PC-9 (cell line): ENCODE measurements around the gene ADSS1. TPM values are rescaled to one million over a fixed set of nuclear protein-coding genes. Genes with fewer than 3 reads are reported as not detected.

ENCODE experiments used
- BruUV-seq: library from RNA; stranded (reverse); fragments of 400-500 nt; replicated peaks from 2 replicates; lab custom pipeline; 2021; lab: Mats Ljungman, UMichigan
- CTCF ChIA-PET: fragments of 300-600 bp; sonication (Branson Sonifier 250); formaldehyde crosslinking; loops from one replicate; lab custom pipeline; 2022; ENCODE audit warnings: antibody characterized with exemption; lab: Charles Lee
- POLR2A ChIA-PET: fragments of 300-600 bp; sonication (Branson Sonifier 250); formaldehyde crosslinking; loops from one replicate; lab custom pipeline; 2022; ENCODE audit warnings: antibody characterized with exemption; ENCODE audit not compliant: unreplicated experiment; lab: Charles Lee
- DNase-seq, 2 experiments: peaks; one replicate each; pipeline versions ENCODE4 v3.0.0 to v3.0.0-alpha.2; 2015 to 2022; ENCODE audit warnings: mixed read lengths in 1 of 2
- H2AFZ ChIP-seq: fragments of 200-600 bp; sonication (generic); 2 replicates; pipeline ENCODE4 v1.8.1; 2017; ENCODE audit warnings: antibody characterized with exemption
- H3F3A ChIP-seq: fragments of 200-600 bp; sonication (generic); 2 replicates; pipeline ENCODE4 v1.8.1; 2017; ENCODE audit warnings: antibody characterized with exemption, mild to moderate bottlenecking, low read depth; ENCODE audit not compliant: insufficient read depth
- H3K27ac ChIP-seq: fragments of 200-600 bp; sonication (generic); 2 replicates; pipeline ENCODE4 v1.6.1; 2016; ENCODE audit warnings: mixed run types
- H3K27me3 ChIP-seq: fragments of 200-600 bp; sonication (generic); 2 replicates; pipeline ENCODE4 v1.6.1; 2016; ENCODE audit warnings: low read depth, mixed run types; ENCODE audit not compliant: insufficient read depth
- H3K36me3 ChIP-seq: fragments of 200-600 bp; sonication (generic); 2 replicates; pipeline ENCODE4 v1.6.1; 2016; ENCODE audit warnings: low read depth, mixed run types
- H3K4me1 ChIP-seq: fragments of 200-600 bp; sonication (generic); replicated peaks from 2 replicates; pipeline ENCODE4 v1.6.1; 2016; ENCODE audit warnings: mixed run types; ENCODE audit not compliant: insufficient read depth
- H3K4me2 ChIP-seq: fragments of 200-600 bp; sonication (generic); 2 replicates; pipeline ENCODE4 v1.6.1; 2017; ENCODE audit warnings: mixed run types
- H3K4me3 ChIP-seq: fragments of 200-600 bp; sonication (generic); 2 replicates; pipeline ENCODE4 v1.6.1; 2016; ENCODE audit warnings: mixed run types
- H3K79me2 ChIP-seq: fragments of 200-600 bp; sonication (generic); 2 replicates; pipeline ENCODE4 v1.6.1; 2017; ENCODE audit warnings: low read depth, mixed run types
- H3K9me2 ChIP-seq: fragments of 200-600 bp; sonication (generic); 2 replicates; pipeline ENCODE4 v1.8.1; 2017; ENCODE audit warnings: mild to moderate bottlenecking; ENCODE audit not compliant: insufficient read depth
- H3K9me3 ChIP-seq: fragments of 200-600 bp; sonication (generic); 2 replicates; pipeline ENCODE4 v1.8.1; 2016; ENCODE audit warnings: low read depth; ENCODE audit not compliant: insufficient read depth
- H4K20me1 ChIP-seq: fragments of 200-600 bp; sonication (generic); 2 replicates; pipeline ENCODE4 v1.8.1; 2017; ENCODE audit not compliant: insufficient read depth
- EZH2 ChIP-seq: fragments of 200-600 bp; sonication (generic); IDR thresholded peaks from 2 replicates; pipeline ENCODE4 v1.8.0; 2017; ENCODE audit warnings: antibody characterized with exemption, low read depth
- intact Hi-C: fragments of 100-400 bp; cut with micrococcal nuclease; formaldehyde crosslinking; loops from one replicate; pipeline ENCODE4 v1.10.0; 2022; ENCODE audit not compliant: unreplicated experiment
- total RNA-seq: library from RNA; stranded (reverse); gene quantifications from 2 replicates; pipeline ENCODE4 v1.2.3, GENCODE V29; 2021
- TF ChIP-seq, protein P1 (sequence below): fragments of 200-600 bp; sonication (generic); conservative IDR thresholded peaks from 2 replicates; pipeline ENCODE4 v1.6.1; 2017; ENCODE audit warnings: mixed run types, antibody characterized with exemption, mild to moderate bottlenecking, moderate library complexity

Gene ADSS1
- total RNA-seq, 1 experiment from 2014 or later = 5.8 TPM

DNA sequence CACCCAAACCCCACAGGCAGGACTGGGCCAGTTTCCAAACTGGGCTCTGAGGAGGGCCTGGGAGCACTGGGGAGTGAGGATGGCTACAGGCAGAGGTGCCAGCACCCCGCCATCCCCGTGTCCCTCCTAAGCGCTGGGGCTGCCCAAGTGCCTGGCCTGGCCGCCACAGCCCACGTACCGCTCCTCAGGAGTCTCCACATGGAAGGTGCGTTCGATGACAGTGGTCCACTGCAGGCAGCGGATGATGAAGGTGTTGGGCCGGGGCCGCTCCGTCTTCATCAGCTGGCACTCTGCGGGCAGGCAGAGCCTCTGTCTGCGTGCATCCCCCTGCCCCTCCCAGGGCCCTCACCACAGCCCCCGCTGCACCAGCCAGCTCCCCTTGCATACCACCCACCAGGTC lies 52.5 kb downstream of the ADSS1 start:
- H3K4me1 ChIP-seq = no peaks in the 10 kb centered on the region
- no peak overlapping the region for H3K4me2 ChIP-seq
- H4K20me1 ChIP-seq = peaks cover 7% of the 10 kb centered on the region
- H3K36me3 ChIP-seq = no peaks in the 10 kb centered on the region
- no peak overlapping the region for H3K27ac ChIP-seq
- DNase-seq = no peak
- no TSS peak for BruUV-seq
- no peak overlapping the region for H2AFZ ChIP-seq
- no peak for TF ChIP-seq EZH2
- TF ChIP-seq, protein P1, sequence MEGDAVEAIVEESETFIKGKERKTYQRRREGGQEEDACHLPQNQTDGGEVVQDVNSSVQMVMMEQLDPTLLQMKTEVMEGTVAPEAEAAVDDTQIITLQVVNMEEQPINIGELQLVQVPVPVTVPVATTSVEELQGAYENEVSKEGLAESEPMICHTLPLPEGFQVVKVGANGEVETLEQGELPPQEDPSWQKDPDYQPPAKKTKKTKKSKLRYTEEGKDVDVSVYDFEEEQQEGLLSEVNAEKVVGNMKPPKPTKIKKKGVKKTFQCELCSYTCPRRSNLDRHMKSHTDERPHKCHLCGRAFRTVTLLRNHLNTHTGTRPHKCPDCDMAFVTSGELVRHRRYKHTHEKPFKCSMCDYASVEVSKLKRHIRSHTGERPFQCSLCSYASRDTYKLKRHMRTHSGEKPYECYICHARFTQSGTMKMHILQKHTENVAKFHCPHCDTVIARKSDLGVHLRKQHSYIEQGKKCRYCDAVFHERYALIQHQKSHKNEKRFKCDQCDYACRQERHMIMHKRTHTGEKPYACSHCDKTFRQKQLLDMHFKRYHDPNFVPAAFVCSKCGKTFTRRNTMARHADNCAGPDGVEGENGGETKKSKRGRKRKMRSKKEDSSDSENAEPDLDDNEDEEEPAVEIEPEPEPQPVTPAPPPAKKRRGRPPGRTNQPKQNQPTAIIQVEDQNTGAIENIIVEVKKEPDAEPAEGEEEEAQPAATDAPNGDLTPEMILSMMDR = no peak
- H3K9me3 ChIP-seq = no peaks in the 10 kb centered on the region
- POLR2A ChIA-PET = no interaction called here
- no peak overlapping the region for H3K4me3 ChIP-seq
- CTCF ChIA-PET = no interaction called here
- H3F3A ChIP-seq = peaks cover 3% of the 10 kb centered on the region; the same call in 1 of the 2 replicates
- H3K27me3 ChIP-seq = no peaks in the 10 kb centered on the region
- H3K9me2 ChIP-seq = no peaks in the 10 kb centered on the region
- H3K79me2 ChIP-seq = no peaks in the 10 kb centered on the region
- intact Hi-C loops = no loop called here

GRCh38 chr14:104776961-104777807 lies 53.2 kb downstream of the ADSS1 start:
- Histone ChIP-seq H3K27me3 (no peaks in the 10 kb centered on the region), H3K79me2 (no peaks in the 10 kb centered on the region), H4K20me1 (peaks cover 8% of the 10 kb centered on the region), H2AFZ (no peak overlapping the region), H3K9me3 (no peaks in the 10 kb centered on the region), H3F3A (peaks cover 3% of the 10 kb centered on the region; the same call in 1 of the 2 replicates), H3K27ac (no peak overlapping the region), H3K4me1 (no peaks in the 10 kb centered on the region), H3K9me2 (no peaks in the 10 kb centered on the region), H3K4me2 (no peak overlapping the region), H3K4me3 (no peak overlapping the region), H3K36me3 (no peaks in the 10 kb centered on the region)
- POLR2A ChIA-PET = no interaction called here
- no TSS peak for BruUV-seq
- intact Hi-C loops = no loop called here
- no peak for DNase-seq
- CTCF ChIA-PET = interaction anchor here (0.6 kb wide), 1 partner anchor 24 kb away, joined by 3 read pairs; the partner anchor contains the start of gene ZBTB42
- TF ChIP-seq, protein P1 = no peak
- no peak for TF ChIP-seq EZH2

- ChIA-PET CTCF (interaction anchor here (0.6 kb wide), 1 partner anchor 23 kb away, joined by 3 read pairs; the partner anchor contains the start of gene ZBTB42), POLR2A (no interaction called here)
- Histone ChIP-seq H3K4me1 (no peaks in the 10 kb centered on the region), H3K36me3 (no peaks in the 10 kb centered on the region), H4K20me1 (peaks cover 8% of the 10 kb centered on the region), H3K27me3 (no peaks in the 10 kb centered on the region), H3K9me2 (no peaks in the 10 kb centered on the region), H2AFZ (no peak overlapping the region), H3K9me3 (no peaks in the 10 kb centered on the region), H3F3A (peaks cover 3% of the 10 kb centered on the region; the same call in 1 of the 2 replicates), H3K4me2 (no peak overlapping the region), H3K27ac (no peak overlapping the region), H3K79me2 (no peaks in the 10 kb centered on the region), H3K4me3 (no peak overlapping the region)
- no peak for DNase-seq
- BruUV-seq = no TSS peak
- TF ChIP-seq EZH2 = no peak
- TF ChIP-seq, protein P1 = no peak
- intact Hi-C loops = no loop called here
Measured at GRCh38 chr14:104777808-104778249, 53.8 kb downstream of the ADSS1 start.
